Pericardium fibroblast (primary cell): ENCODE data around the gene DAZL. TPM values are rescaled to one million over a fixed set of nuclear protein-coding genes. Genes with fewer than 3 reads are reported as not detected.

Experiments
- total RNA-seq: library from RNA; depleted of rRNA; stranded (reverse); fragments of >200 nt; gene quantifications from 2 replicates; pipeline ENCODE4 v1.2.3, GENCODE V29; 2015

DAZL gene
- total RNA-seq, result not detected in 2 replicates

GRCh38 chr3:16604887-16605602 lies at the start of gene DAZL:
Gene DAZL, minus strand, starts transcription at chr3:16605423. Its CDS starts 218 bp downstream, at chr3:16605205.

Other genes with a start within 250 kb of the DAZL start
- gene RFTN1, start 91.7 kb downstream of the DAZL start, total RNA-seq, result 42.0 and 59.4 TPM in 2 replicates